Measurements from ENCODE around the gene CNTNAP1.
"Not testable (repeated sequence)": the region's sequence is repeated elsewhere in the genome, so short reads cannot be mapped to it uniquely, and the experiment has no call there.

CNTNAP1 gene

DNA sequence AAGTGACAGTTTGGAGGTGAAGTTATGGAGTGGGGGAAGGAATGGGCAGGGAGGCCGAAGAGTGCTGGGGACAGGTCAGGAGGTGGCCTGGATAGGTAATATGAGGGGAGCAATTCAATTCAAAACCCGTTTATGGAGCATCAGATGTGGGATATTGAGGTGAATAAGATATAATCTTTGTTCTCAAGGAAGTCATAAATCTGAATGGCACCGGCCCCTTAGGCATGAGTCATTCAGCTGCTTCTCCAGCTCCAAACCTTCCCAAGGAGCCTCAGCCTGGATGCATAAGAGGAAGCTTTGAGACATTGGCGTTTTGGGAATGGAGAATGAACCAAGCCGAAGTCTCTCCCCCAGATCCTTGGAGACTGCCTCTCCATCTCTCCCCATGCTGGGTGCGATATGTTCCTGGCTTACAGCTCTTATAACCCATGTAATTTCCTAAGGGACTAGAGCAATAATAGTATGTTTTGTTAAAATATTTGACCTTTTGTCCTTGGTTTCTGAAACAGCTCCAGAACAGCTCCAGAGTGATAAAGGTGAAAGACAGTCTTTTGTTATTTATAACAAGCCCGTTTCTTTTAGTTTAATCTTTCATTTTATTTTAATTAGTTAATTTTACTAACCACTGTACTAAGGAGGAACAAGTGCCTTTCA is 21.5 kb upstream of the CNTNAP1 start:
- peak; percentile 58 for DNase-seq (ENCODE audit: low read depth)
- TF ChIP-seq, protein P1, sequence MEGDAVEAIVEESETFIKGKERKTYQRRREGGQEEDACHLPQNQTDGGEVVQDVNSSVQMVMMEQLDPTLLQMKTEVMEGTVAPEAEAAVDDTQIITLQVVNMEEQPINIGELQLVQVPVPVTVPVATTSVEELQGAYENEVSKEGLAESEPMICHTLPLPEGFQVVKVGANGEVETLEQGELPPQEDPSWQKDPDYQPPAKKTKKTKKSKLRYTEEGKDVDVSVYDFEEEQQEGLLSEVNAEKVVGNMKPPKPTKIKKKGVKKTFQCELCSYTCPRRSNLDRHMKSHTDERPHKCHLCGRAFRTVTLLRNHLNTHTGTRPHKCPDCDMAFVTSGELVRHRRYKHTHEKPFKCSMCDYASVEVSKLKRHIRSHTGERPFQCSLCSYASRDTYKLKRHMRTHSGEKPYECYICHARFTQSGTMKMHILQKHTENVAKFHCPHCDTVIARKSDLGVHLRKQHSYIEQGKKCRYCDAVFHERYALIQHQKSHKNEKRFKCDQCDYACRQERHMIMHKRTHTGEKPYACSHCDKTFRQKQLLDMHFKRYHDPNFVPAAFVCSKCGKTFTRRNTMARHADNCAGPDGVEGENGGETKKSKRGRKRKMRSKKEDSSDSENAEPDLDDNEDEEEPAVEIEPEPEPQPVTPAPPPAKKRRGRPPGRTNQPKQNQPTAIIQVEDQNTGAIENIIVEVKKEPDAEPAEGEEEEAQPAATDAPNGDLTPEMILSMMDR (IDR thresholded peaks at IDR 0.05; ENCODE audit: low read length, missing control alignments): no peak
- H3K4me3 ChIP-seq (replicated peaks; ENCODE audit: low read depth, low read length): peak overlapping the region; percentile 13

DNA sequence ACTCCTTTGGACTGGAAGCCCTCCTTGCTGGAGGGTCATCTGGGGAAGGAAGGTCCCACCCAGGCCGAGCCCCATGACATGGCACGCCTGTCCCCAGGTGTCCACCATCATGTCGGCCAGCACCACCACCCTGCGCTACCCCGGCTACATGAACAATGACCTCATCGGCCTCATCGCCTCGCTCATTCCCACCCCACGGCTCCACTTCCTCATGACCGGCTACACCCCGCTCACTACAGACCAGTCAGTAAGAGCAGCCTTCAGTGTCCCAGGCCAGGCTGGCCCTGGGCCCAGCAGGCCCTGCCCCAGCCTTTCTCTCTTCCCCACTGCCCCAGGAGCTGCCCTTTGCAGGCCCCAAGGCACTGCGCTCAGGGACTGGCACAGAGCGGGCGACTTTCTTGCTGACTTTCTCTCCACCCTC is 16.7 kb upstream of the CNTNAP1 start:
- TF ChIP-seq, protein P1 (IDR thresholded peaks at IDR 0.05; ENCODE audit: low read length, missing control alignments): no peak
- H3K4me3 ChIP-seq (replicated peaks; ENCODE audit: low read depth, low read length): no peak overlapping the region
- no peak for DNase-seq (ENCODE audit: low read depth)

DNA sequence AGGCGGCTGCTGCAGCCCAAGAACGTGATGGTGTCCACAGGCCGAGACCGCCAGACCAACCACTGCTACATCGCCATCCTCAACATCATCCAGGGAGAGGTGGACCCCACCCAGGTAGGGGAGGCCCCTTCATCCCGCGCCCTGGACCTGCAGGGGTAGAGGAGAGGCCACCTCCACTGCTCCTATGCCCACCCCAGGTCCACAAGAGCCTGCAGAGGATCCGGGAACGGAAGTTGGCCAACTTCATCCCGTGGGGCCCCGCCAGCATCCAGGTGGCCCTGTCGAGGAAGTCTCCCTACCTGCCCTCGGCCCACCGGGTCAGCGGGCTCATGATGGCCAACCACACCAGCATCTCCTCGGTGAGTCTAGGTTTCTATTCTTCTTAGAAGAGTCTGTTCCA is 16.2 kb upstream of the CNTNAP1 start:
- not testable (repeated sequence) for DNase-seq (ENCODE audit: low read depth); H3K4me3 ChIP-seq (replicated peaks; ENCODE audit: low read depth, low read length)

DNA sequence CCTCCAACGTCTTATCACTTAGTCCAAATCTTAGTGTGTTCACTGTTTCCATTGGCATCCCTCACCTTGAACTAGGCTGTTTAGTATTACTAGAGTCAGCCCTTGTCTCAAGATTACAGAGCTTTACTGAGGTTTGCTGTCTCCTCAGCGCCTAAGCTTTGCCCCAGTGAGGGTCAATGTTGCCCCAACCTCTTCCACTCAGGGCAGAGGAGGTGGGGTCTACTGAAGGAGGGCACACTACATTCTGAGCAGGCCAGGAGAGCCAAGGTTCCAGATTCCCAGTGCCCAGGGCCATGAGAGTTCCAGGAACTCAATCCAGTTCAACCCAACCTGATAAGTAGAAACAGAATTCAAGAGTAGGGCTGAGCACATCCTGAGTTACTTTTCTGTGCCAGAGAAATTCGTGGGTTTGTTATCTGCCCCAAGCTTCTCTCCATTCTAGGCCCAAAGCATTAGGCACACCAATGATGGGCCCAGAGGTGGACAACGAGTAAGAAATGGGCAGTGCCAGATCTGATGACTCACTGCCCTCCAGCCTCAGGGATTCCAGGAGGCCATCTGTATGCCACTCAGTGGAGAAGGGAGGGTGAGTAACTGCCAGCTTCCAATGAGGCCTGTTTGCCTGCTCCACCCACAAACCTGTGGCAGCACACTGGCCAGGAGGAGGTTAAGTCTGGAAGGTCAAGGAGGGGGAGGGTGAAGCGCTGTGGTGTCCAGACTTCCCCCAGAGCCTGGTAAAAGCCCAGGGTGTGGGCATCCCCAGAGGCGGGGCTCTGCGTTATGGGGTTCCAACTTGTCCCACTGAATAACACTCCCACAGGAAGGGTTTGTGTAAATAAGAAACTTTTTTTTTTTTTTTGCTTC is 15.0 kb upstream of the CNTNAP1 start:
- peak; percentile 76 for DNase-seq (ENCODE audit: low read depth)
- TF ChIP-seq, protein P1 (IDR thresholded peaks at IDR 0.05; ENCODE audit: low read length, missing control alignments): no peak
- no peak overlapping the region for H3K4me3 ChIP-seq (replicated peaks; ENCODE audit: low read depth, low read length)

DNA sequence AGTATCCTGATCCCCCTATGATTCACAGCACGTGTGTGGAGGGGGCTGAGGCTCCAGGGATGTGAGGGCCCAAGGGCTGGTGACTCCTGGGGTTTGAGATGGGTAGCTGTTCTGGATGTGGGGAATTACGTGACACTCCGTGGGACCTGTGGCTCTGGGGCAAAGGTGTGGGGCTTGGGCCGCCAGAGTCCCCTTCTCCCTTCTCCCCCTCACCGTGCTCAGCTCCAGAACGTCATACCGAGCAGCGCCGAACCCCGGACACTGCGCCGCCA is 12.7 kb upstream of the CNTNAP1 start:
- no peak for DNase-seq (ENCODE audit: low read depth)
- no peak overlapping the region for H3K4me3 ChIP-seq (replicated peaks; ENCODE audit: low read depth, low read length)
- TF ChIP-seq, protein P1 (IDR thresholded peaks at IDR 0.05; ENCODE audit: low read length, missing control alignments): no peak

DNA sequence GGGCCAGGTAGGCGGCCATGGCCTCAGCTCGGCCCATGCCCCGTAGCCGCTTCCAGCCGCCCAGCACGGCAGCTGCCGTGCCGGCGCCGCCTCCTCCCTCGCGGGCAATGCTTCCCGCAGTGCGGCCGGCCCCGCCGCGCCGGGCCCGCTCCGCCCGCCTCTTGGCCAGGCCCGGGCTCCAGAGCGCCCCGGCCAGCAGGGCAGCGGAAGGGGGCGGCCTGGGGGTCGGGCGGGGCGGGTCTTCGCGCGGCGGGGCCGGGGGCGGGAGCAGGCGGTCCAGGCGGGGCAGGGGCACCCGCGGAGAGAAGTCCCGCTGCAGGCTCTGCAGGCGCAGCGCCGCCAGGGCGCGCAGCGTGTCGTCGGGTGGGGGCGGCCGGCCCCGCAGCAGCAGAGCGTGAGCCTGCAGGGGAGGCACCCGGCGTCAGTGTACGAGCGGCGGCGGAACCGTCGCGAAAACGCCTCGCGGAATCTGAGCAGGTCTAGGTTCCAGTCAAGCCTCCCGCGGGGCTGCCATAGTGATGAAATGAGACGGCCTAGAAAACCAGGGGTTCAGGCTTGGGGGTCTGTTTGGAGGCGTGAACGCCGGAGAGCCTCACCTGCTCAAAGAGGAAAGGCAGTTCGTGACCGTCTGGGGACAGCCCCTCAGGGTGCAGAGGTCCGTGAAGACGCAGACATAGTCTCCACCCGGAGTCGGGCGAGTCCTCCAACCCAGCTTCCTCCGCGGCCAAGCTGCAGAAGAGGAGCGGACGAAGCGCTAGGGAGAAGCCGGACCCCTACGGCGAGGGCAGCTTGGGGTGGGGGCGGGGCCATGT is 12.1 kb upstream of the CNTNAP1 start:
- no peak overlapping the region for H3K4me3 ChIP-seq (replicated peaks; ENCODE audit: low read depth, low read length)
- no peak for DNase-seq (ENCODE audit: low read depth)
- TF ChIP-seq, protein P1 (IDR thresholded peaks at IDR 0.05; ENCODE audit: low read length, missing control alignments): no peak

All from fibroblast of pulmonary artery (primary cell).